ENCODE results near the gene SCEL.
"Not testable (repeated sequence)": the region's sequence is repeated elsewhere in the genome, so short reads cannot be mapped to it uniquely, and the experiment has no call there.

DNA sequence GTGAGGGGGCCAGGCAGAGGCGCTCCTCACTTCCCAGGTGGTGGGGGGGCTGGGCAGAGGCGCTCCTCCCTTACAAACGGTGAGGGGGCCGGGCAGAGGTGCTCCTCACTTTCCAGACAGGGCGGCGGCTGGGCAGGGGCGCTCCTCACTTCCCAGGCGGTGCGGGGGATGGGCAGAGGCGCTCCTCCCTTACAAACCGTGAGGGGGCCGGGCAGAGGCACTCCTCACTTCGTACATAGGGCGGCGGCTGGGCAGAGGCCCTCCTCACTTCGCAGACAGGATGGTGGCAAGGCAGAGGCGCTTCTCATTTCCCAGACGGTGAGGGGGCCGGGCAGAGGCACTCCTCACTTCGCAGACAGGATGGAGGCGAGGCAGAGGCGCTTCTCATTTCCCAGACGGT lies 124.5 kb downstream of the SCEL start:
- TF ChIP-seq, protein P1, sequence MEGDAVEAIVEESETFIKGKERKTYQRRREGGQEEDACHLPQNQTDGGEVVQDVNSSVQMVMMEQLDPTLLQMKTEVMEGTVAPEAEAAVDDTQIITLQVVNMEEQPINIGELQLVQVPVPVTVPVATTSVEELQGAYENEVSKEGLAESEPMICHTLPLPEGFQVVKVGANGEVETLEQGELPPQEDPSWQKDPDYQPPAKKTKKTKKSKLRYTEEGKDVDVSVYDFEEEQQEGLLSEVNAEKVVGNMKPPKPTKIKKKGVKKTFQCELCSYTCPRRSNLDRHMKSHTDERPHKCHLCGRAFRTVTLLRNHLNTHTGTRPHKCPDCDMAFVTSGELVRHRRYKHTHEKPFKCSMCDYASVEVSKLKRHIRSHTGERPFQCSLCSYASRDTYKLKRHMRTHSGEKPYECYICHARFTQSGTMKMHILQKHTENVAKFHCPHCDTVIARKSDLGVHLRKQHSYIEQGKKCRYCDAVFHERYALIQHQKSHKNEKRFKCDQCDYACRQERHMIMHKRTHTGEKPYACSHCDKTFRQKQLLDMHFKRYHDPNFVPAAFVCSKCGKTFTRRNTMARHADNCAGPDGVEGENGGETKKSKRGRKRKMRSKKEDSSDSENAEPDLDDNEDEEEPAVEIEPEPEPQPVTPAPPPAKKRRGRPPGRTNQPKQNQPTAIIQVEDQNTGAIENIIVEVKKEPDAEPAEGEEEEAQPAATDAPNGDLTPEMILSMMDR (IDR thresholded peaks at IDR 0.05; ENCODE audit: extremely low read depth in 1 of 2, insufficient read depth in 1 of 2, low read depth in 1 of 2, low read length in 2 of 2), result not testable (repeated sequence)
- TF ChIP-seq POLR2A (IDR thresholded peaks at IDR 0.05; ENCODE audit: low read depth, low read length); EZH2 (IDR thresholded peaks at IDR 0.05; ENCODE audit: borderline replicate concordance, low read depth, low read length, severe bottlenecking); POLR2AphosphoS5 (IDR thresholded peaks at IDR 0.05; ENCODE audit: insufficient read depth, low read depth, low read length); JUN (IDR thresholded peaks at IDR 0.05; ENCODE audit: borderline replicate concordance, insufficient read depth, insufficient read length, low read depth); FOS (IDR thresholded peaks at IDR 0.05; ENCODE audit: borderline replicate concordance, insufficient read depth, low read length); MYC (IDR thresholded peaks at IDR 0.05; ENCODE audit: low read depth, low read length): not testable (repeated sequence)

Data from endothelial cell of umbilical vein (primary cell).